CD4-positive, CD25-positive, alpha-beta regulatory T cell (primary cell): ENCODE results near the gene MACROD2. TPM values are rescaled to one million over a fixed set of nuclear protein-coding genes. Genes with fewer than 3 reads are reported as not detected.

Experiments used
- ATAC-seq, 2 donors: fragments of 150-1000 bp; cut with Tn5 transposase; one replicate each; pipeline ENCODE4 v1.10.0; 2021; ENCODE audit warnings: low read depth in 2 of 2, moderate number of reproducible peaks in 2 of 2, moderate library complexity in 1 of 2
- DNase-seq, 3 donors: peaks; one replicate each; pipeline versions ENCODE4 v3.0.0 to v3.0.0-alpha.2; 2012 to 2022; ENCODE audit warnings: mixed read lengths in 1 of 3
- H3K27ac ChIP-seq: one replicate; pipeline ENCODE4 v1.7.0; 2013; ENCODE audit warnings: mild to moderate bottlenecking, low read length; ENCODE audit not compliant: insufficient read depth, poor library complexity, severe bottlenecking
- H3K27me3 ChIP-seq: one replicate; pipeline ENCODE4 v1.7.0; 2013; ENCODE audit warnings: low read length; ENCODE audit not compliant: control insufficient read depth, insufficient read depth
- H3K36me3 ChIP-seq: one replicate; pipeline ENCODE4 v1.7.0; 2013; ENCODE audit warnings: mild to moderate bottlenecking, low read length, moderate library complexity; ENCODE audit not compliant: control insufficient read depth, insufficient read depth
- H3K4me1 ChIP-seq: 2 replicates; pipeline ENCODE4 v1.7.0; 2013; ENCODE audit warnings: mild to moderate bottlenecking, low read length; ENCODE audit not compliant: insufficient read depth, control insufficient read depth, poor library complexity, severe bottlenecking
- H3K4me3 ChIP-seq: one replicate; pipeline ENCODE4 v1.7.0; 2013; ENCODE audit warnings: low read depth, mild to moderate bottlenecking, low read length, moderate library complexity
- H3K9me3 ChIP-seq, 2 experiments: 1 replicate in 1 of 2; 2 replicates in 1 of 2; pipeline ENCODE4 v1.7.0; 2013; ENCODE audit warnings: low read length in 2 of 2, mild to moderate bottlenecking in 1 of 2, moderate library complexity in 1 of 2; ENCODE audit not compliant: control insufficient read depth in 2 of 2
- H3K27ac Mint-ChIP-seq, 3 donors: one replicate each; pipeline ENCODE4 v1.8.0; 2020 to 2022; ENCODE audit warnings: mild to moderate bottlenecking in 3 of 3, mixed read lengths in 3 of 3, moderate library complexity in 2 of 3
- H3K27me3 Mint-ChIP-seq: one replicate; pipeline ENCODE4 v1.8.0; 2022; ENCODE audit warnings: mild to moderate bottlenecking, mixed read lengths
- H3K36me3 Mint-ChIP-seq: one replicate; pipeline ENCODE4 v1.8.0; 2020; ENCODE audit warnings: mixed read lengths
- H3K4me1 Mint-ChIP-seq, 4 donors: one replicate each; pipeline ENCODE4 v1.8.0; 2020 to 2022; ENCODE audit warnings: mixed read lengths in 4 of 4, mild to moderate bottlenecking in 1 of 4
- H3K4me3 Mint-ChIP-seq, 4 donors: one replicate each; pipeline ENCODE4 v1.8.0; 2020 to 2022; ENCODE audit warnings: mild to moderate bottlenecking in 4 of 4, mixed read lengths in 4 of 4, moderate library complexity in 3 of 4
- H3K9me3 Mint-ChIP-seq, 7 donors: one replicate each; pipeline ENCODE4 v1.8.0; 2020 to 2022; ENCODE audit warnings: mixed read lengths in 7 of 7, mild to moderate bottlenecking in 3 of 7, moderate library complexity in 2 of 7
- polyA plus RNA-seq, 4 donors: library from polyadenylated mRNA; unstranded; fragments of 300-500 nt; fragmentation: Illumina TruSeq; gene quantifications; one replicate each; pipeline ENCODE4 v1.2.3, GENCODE V29; 2021
- total RNA-seq: library from RNA; stranded (reverse); gene quantifications from one replicate; pipeline ENCODE4 v1.2.3, GENCODE V29; 2022

The MACROD2 gene
- total and polyA plus RNA-seq, 5 donors from 2014 or later, result 1.4 TPM; not detected in 4

GRCh38 chr20:14672066-14672465, 676.8 kb downstream of the MACROD2 start:
- Histone ChIP-seq H3K27ac (no peak overlapping the region), H3K27me3 (no peaks in the 10 kb centered on the region), H3K4me1 (no peaks in the 10 kb centered on the region), H3K4me3 (no peak overlapping the region), H3K9me3 (no peaks in the 10 kb centered on the region), H3K36me3 (no peaks in the 10 kb centered on the region)
- peaks cover 0 to 19% (median 7%) of the 10 kb centered on the region in 7 donors for H3K9me3 Mint-ChIP-seq
- no peak overlapping the region for H3K4me3 Mint-ChIP-seq
- H3K4me1 Mint-ChIP-seq, result no peaks in the 10 kb centered on the region
- no peak for DNase-seq
- no peak for ATAC-seq
- no peaks in the 10 kb centered on the region for H3K27me3 Mint-ChIP-seq
- no peaks in the 10 kb centered on the region for H3K36me3 Mint-ChIP-seq
- no peak overlapping the region for H3K27ac Mint-ChIP-seq

GRCh38 chr20:14673164-14673563, 677.8 kb downstream of the MACROD2 start:
- ATAC-seq, result no peak
- no peak overlapping the region for H3K4me3 ChIP-seq
- Mint-ChIP-seq H3K27me3 (no peaks in the 10 kb centered on the region), H3K4me3 (peak overlapping the region in 1 of 4 donors; percentile 61), H3K27ac (no peak overlapping the region), H3K4me1 (no peaks in the 10 kb centered on the region), H3K9me3 (peaks cover 3 to 15% (median 7%) of the 10 kb centered on the region in 7 donors), H3K36me3 (no peaks in the 10 kb centered on the region)
- H3K4me1 ChIP-seq, result no peaks in the 10 kb centered on the region
- peaks cover 0 to 2% of the 10 kb centered on the region in 2 experiments for H3K9me3 ChIP-seq
- H3K27me3 ChIP-seq, result no peaks in the 10 kb centered on the region
- DNase-seq, result no peak
- H3K36me3 ChIP-seq, result no peaks in the 10 kb centered on the region
- no peak overlapping the region for H3K27ac ChIP-seq

- H3K27me3 Mint-ChIP-seq, result no peaks in the 10 kb centered on the region
These were observed 682.1 kb downstream of the MACROD2 start for GRCh38 chr20:14677455-14677854.

GRCh38 chr20:14685183-14685582, 689.9 kb downstream of the MACROD2 start:
- no peaks in the 10 kb centered on the region for H3K27me3 Mint-ChIP-seq
- DNase-seq (no peak), ATAC-seq (no peak)
- H3K4me1 Mint-ChIP-seq, result no peaks in the 10 kb centered on the region
- H3K36me3 Mint-ChIP-seq, result no peaks in the 10 kb centered on the region
- no peak overlapping the region for H3K4me3 ChIP-seq
- no peak overlapping the region for H3K27ac Mint-ChIP-seq
- no peaks in the 10 kb centered on the region for H3K9me3 ChIP-seq
- no peak overlapping the region for H3K27ac ChIP-seq
- no peaks in the 10 kb centered on the region for H3K36me3 ChIP-seq
- peaks cover 0 to 13% (median 5%) of the 10 kb centered on the region in 7 donors for H3K9me3 Mint-ChIP-seq
- no peak overlapping the region for H3K4me3 Mint-ChIP-seq
- H3K27me3 ChIP-seq, result no peaks in the 10 kb centered on the region
- H3K4me1 ChIP-seq, result no peaks in the 10 kb centered on the region

More at GRCh38 chr20:14677455-14677854, 682.1 kb downstream of the MACROD2 start:
- H3K4me3 Mint-ChIP-seq, result no peak overlapping the region
- no peaks in the 10 kb centered on the region for H3K36me3 Mint-ChIP-seq
- DNase-seq, result no peak
- H3K9me3 Mint-ChIP-seq, result peaks cover 5 to 23% (median 15%) of the 10 kb centered on the region in 7 donors
- H3K4me1 Mint-ChIP-seq, result no peaks in the 10 kb centered on the region
- H3K9me3 ChIP-seq, result peaks cover 2 to 4% of the 10 kb centered on the region in 2 experiments
- no peaks in the 10 kb centered on the region for H3K4me1 ChIP-seq
- no peak overlapping the region for H3K4me3 ChIP-seq
- ATAC-seq, result no peak
- H3K36me3 ChIP-seq, result no peaks in the 10 kb centered on the region
- H3K27ac Mint-ChIP-seq, result no peak overlapping the region
- H3K27ac ChIP-seq, result no peak overlapping the region
- H3K27me3 ChIP-seq, result no peaks in the 10 kb centered on the region

GRCh38 chr20:14687313-14687712, 692.0 kb downstream of the MACROD2 start:
- ATAC-seq (no peak), DNase-seq (no peak)
- Histone ChIP-seq H3K27me3 (no peaks in the 10 kb centered on the region), H3K9me3 (peaks cover 0 to 8% of the 10 kb centered on the region in 2 experiments), H3K4me1 (no peaks in the 10 kb centered on the region), H3K36me3 (no peaks in the 10 kb centered on the region), H3K4me3 (no peak overlapping the region), H3K27ac (no peak overlapping the region)
- Mint-ChIP-seq H3K27ac (no peak overlapping the region), H3K9me3 (peaks cover 0 to 15% (median 5%) of the 10 kb centered on the region in 7 donors), H3K4me3 (no peak overlapping the region), H3K4me1 (no peaks in the 10 kb centered on the region), H3K27me3 (no peaks in the 10 kb centered on the region), H3K36me3 (no peaks in the 10 kb centered on the region)

- no peak for DNase-seq
- H3K4me1 ChIP-seq, result no peaks in the 10 kb centered on the region
- H3K27ac ChIP-seq, result no peak overlapping the region
- Mint-ChIP-seq H3K4me3 (no peak overlapping the region), H3K4me1 (no peaks in the 10 kb centered on the region), H3K36me3 (no peaks in the 10 kb centered on the region), H3K27ac (no peak overlapping the region), H3K9me3 (peaks cover 0 to 15% (median 5%) of the 10 kb centered on the region in 7 donors), H3K27me3 (no peaks in the 10 kb centered on the region)
- H3K27me3 ChIP-seq, result no peaks in the 10 kb centered on the region
- ATAC-seq, result no peak
- H3K36me3 ChIP-seq, result no peaks in the 10 kb centered on the region
- H3K9me3 ChIP-seq, result peaks cover 0 to 8% of the 10 kb centered on the region in 2 experiments
- no peak overlapping the region for H3K4me3 ChIP-seq
These were observed 692.7 kb downstream of the MACROD2 start for GRCh38 chr20:14688005-14688404.

- Histone ChIP-seq H3K27me3 (no peaks in the 10 kb centered on the region), H3K4me3 (no peak overlapping the region), H3K36me3 (no peaks in the 10 kb centered on the region), H3K9me3 (peaks cover 1 to 8% of the 10 kb centered on the region in 2 experiments), H3K4me1 (no peaks in the 10 kb centered on the region), H3K27ac (no peak overlapping the region)
- no peak overlapping the region for H3K4me3 Mint-ChIP-seq
- ATAC-seq (no peak), DNase-seq (no peak)
- H3K27me3 Mint-ChIP-seq, result no peaks in the 10 kb centered on the region
- no peaks in the 10 kb centered on the region for H3K36me3 Mint-ChIP-seq
- H3K27ac Mint-ChIP-seq, result no peak overlapping the region
- no peaks in the 10 kb centered on the region for H3K4me1 Mint-ChIP-seq
- peaks cover 0 to 29% (median 8%) of the 10 kb centered on the region in 7 donors for H3K9me3 Mint-ChIP-seq
These were observed 696.7 kb downstream of the MACROD2 start for GRCh38 chr20:14691994-14692393.

GRCh38 chr20:14696478-14696877, 701.2 kb downstream of the MACROD2 start:
- H3K4me3 ChIP-seq, result no peak overlapping the region
- peaks cover 0 to 24% (median 5%) of the 10 kb centered on the region in 7 donors for H3K9me3 Mint-ChIP-seq
- H3K4me3 Mint-ChIP-seq, result no peak overlapping the region
- DNase-seq, result no peak
- H3K36me3 ChIP-seq, result no peaks in the 10 kb centered on the region
- no peaks in the 10 kb centered on the region for H3K27me3 Mint-ChIP-seq
- no peaks in the 10 kb centered on the region for H3K36me3 Mint-ChIP-seq
- no peaks in the 10 kb centered on the region for H3K27me3 ChIP-seq
- no peak overlapping the region for H3K27ac ChIP-seq
- no peak for ATAC-seq
- no peak overlapping the region for H3K27ac Mint-ChIP-seq
- H3K4me1 Mint-ChIP-seq, result no peaks in the 10 kb centered on the region
- no peaks in the 10 kb centered on the region for H3K4me1 ChIP-seq
- peaks cover 1 to 4% of the 10 kb centered on the region in 2 experiments for H3K9me3 ChIP-seq
